Activated CD4-positive, alpha-beta T cell treated with anti-CD3 and anti-CD28 coated beads, Interleukin-2, amount 50 U/mL, for 24 hours (primary cell): ENCODE results near the gene SRGAP2B.
"Not testable (repeated sequence)": the region's sequence is repeated elsewhere in the genome, so short reads cannot be mapped to it uniquely, and the experiment has no call there.

Source experiments
- DNase-seq, 2 donors: peaks; one replicate each; pipeline ENCODE4 v3.0.0-alpha.2; 2020; ENCODE audit warnings: low read depth in 1 of 2, low spot score in 1 of 2

Gene SRGAP2B

DNA sequence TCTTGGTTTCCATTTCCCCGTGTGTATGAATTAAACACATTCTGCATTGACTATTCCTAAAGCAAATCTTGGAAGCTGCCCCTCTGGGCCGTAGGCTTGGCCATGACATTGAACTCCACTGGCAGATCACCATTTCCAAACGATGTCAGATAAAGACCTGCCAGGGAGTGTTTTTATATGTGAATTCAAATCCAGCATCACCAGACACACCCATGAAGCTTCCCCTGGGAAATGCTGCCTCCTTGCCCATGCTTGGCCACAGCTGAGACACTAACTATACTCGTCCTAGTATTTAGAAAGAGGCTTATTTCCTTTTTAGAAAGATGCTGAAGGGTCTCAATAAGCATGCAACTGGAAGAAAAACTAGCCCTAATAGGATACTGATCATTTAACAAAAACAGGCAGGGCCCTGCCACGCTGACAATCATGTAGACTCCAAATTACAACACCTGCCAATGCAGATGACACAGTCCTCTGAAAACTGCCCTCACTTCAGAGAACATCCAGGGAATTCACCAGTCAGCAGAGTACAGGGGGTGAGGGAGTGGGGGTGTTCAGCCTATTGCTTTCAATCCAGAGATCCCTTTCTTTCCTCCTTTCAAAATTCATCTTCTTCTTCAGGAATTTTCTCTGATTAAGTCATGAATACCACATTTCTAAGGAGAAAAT is 94.9 kb downstream of the SRGAP2B start:
- DNase-seq, result not testable (repeated sequence)

- not testable (repeated sequence) for DNase-seq
These were observed 96.2 kb downstream of the SRGAP2B start for GRCh38 chr1:144998981-144999273.

DNA sequence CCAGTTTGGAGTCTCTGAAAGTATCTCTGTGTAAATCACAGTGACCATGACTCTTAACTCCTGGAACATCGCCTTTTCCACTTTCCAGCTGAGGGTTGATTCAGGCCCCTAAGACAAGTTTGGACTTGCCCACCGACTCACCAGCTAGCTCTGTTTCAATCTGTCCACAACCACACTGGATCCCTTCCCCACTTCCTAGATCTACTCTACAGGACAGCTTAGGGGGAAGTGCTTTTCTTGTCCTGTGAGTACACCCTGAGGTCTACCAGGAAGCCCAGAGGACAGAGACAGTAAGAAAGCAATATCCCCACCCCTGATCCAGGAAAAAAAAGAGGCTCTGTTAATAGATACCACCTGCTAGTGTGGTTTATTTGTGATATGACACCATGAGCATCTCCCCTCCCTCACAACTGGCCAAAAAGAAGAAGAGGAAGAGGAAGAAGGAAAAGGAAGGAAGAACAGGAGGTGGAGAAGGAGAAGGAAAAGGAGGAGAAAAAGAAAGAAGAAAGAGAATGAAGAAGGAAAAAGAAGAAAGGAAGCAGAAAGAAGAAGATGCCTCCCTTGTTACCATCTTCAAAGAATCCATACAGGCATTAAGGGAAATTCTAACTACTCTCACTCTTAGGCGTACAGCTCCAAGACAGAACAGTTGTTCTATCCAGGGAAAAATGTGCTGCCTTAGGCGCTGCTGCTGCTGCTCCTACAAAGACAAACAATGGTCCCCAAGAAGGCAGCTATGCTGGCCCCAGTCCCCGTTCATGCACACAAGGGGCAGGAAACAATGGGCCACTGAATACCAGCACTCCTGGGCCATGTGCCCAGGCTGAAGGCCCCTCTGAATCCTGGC is 96.8 kb downstream of the SRGAP2B start:
- not testable (repeated sequence) for DNase-seq

DNA sequence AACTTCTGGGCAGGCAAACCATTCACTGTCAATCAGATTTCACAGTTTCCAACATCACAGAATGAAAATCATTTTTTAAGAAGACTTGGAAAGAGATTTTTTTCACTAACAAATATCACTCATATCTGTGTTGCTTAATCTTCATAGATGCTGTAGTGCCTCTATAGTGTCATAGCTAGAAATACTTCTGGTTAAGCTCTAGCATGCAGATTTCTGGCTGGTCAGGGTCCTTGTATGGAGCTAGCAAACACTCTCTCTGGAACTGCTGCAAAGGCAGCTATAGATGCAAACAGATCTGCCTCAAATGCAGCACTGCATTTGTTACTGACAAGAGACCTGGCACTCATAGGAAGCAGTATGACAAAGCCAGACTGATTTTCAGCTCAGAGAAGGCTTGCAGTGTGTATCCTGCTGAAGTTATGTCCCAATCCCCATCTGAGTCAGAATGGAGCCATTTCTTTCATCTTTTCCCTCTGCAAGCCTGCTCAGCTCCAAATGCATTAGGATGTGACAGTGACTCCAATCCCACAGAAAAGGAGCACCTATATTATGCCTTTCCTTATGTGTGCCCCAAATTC is 99.2 kb downstream of the SRGAP2B start:
- DNase-seq, result not testable (repeated sequence)

DNA sequence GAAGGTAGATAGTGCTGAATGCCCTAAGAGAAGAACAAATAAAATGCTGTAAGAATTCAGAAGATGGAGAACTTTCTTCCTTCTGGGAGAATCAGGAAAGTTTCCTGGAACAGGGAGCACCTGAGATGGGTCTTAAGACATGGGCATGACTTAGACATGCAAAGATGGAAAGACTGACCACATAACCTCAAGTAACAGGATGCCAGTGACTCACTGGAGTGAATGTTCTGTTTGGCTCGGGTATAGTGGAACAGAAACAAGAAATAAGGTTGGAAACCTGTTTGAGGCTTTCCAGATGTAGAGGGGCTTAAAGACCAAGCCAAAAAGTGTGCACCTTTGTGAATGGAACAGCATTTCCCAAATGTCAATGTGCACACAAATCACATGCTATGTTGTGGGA is 102.2 kb downstream of the SRGAP2B start:
- DNase-seq, result not testable (repeated sequence)

GRCh38 chr1:144990611-144991010 is 104.5 kb downstream of the SRGAP2B start:
- DNase-seq, result not testable (repeated sequence)

DNA sequence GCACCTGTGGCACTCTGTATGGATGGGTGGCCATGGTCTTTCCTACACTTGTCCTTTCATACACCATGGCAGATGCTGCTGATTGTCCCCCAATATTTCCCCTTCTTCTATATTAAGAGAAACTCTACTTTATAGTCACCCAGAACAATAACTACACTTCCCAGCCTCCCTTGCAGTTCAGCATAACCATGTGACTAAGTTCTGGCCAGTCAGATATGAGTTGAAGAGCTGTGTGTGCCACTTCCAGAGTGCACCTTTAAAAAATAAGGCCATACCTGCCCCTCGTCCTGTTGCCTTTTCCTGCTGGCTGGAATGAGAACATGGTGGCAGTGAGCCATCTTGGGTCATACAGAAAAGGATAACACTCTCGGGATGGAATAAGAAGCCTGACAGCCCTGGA is 108.0 kb downstream of the SRGAP2B start:
- not testable (repeated sequence) for DNase-seq

GRCh38 chr1:144986171-144986860 is 108.8 kb downstream of the SRGAP2B start:
- not testable (repeated sequence) for DNase-seq

GRCh38 chr1:144985550-144986170 is 109.5 kb downstream of the SRGAP2B start:
- not testable (repeated sequence) for DNase-seq

- DNase-seq, result not testable (repeated sequence)
These were observed 112.2 kb downstream of the SRGAP2B start for GRCh38 chr1:144982802-144983525.

DNA sequence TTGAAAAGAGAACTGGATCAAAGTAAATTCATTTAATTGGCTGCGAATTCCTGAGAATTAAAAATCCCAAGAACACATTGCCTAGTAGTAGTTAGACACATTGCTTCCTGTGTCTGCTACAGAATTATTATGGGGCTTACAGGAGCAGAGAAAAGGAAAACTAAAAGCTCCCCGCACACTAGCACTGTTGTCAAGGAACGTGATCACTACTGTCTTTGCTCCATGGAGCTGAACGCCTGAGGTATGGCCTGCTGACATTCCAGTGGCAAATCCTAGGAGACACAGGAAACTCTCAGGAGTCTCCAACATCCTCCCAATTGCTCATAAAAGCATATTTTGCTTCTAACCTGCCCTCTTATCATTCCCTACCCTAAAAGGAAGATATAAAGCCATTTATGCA is 114.0 kb downstream of the SRGAP2B start:
- DNase-seq, result not testable (repeated sequence)

GRCh38 chr1:144979960-144980595 is 115.0 kb downstream of the SRGAP2B start:
- not testable (repeated sequence) for DNase-seq

DNA sequence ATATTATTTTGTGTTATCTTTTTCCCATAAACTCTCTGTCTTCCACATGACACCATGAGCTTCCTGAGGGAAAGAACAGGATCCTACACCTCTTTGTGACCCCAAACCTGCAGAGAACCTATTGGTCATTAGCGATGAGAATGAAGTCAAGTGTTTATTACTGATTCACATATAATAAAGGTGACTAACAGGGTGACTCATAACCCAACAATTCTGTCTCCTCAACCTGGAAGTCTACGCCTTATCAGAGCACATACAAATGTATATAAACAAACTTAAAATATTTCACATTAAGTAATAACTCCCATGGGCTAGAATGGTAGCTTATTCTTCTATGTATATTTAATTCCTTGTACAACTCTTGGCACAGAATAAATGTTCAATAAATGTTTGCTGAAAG is 117.3 kb downstream of the SRGAP2B start:
- not testable (repeated sequence) for DNase-seq

DNA sequence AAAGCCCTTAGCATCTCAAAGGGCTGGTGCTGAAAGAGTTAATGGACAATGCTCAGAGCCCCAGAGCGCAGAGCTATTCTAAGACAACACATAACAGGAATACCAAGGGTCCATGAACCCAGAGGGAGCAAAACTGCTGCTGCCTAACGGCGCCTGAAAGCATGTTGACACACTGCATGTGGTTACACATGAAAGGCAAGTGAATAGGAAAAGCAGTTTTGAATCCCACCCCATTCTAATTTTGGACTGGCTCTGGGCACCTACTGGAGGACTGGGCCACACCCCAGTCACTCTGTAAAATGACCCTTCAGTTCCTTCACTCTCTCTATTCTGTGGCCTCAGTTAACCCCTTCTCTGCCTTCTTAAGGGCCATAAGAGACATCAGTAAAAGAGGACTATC is 123.2 kb downstream of the SRGAP2B start:
- not testable (repeated sequence) for DNase-seq

GRCh38 chr1:144966488-144966887 is 128.6 kb downstream of the SRGAP2B start:
- DNase-seq, result not testable (repeated sequence)

DNA sequence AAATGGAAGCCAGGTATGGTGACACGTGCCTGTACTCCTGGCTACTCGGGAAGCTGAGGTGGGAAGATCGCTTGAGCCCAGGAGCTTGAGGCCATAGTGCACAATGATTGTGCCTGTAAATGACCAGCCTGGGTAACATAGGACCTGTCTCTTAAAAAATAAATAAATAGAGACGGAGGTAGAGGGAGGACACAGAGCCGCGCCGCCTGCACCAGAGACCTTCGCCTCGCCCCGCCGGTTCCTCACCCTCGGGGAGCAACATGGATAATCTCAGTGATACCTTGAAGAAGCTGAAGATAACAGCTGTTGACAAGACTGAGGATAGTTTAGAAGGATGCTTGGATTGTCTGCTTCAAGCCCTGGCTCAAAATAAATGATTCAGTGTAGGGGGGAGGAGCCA is 130.4 kb downstream of the SRGAP2B start:
- not testable (repeated sequence) for DNase-seq

DNA sequence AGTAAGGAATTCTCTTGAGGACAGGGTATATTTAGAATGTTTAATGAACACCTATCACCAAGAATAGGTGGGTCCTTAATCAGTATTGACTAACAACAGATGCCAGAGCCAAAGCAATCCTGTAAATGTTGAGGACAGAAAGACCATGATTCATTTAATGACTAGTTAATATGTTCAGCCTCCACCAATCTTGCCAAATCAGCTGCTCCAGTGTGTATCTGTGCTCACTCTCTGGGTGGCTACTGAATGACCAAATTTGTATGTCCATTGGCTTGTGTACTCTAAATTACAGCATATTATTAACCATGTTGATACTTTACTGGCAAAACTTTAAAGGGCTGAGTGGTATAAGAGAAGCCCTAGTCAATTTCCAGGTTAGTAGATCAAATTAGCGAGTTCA is 130.9 kb downstream of the SRGAP2B start:
- DNase-seq, result not testable (repeated sequence)

DNA sequence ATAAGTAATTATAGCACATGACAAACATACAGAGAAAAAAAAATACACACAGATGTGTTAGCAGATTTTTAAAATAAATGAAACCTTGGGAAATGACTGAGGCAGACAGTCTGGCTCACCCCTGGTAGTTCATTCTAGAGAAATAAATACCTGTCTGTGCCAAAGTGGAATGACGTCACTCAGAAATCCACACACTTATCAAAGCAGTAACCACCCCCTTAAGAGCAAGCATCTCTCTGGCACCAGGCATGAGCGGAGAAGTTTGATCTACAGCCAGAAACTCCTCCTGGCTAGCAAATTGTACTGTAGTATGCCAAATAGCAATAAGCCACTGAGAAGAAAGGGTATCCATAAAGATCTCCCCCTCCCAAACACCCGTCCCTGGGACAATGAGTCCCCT is 131.6 kb downstream of the SRGAP2B start:
- not testable (repeated sequence) for DNase-seq

- DNase-seq, result not testable (repeated sequence)
These were observed 133.2 kb downstream of the SRGAP2B start for GRCh38 chr1:144961604-144962583.
